ENCODE measurements around the gene DENND1A.
"Not testable (repeated sequence)": the region's sequence is repeated elsewhere in the genome, so short reads cannot be mapped to it uniquely, and the experiment has no call there.

Gene DENND1A
- total RNA-seq = 20.8 reads per million, percentile 47 among the genes with 10 or more reads in this experiment

GRCh38 chr9:123929870-123930831, at the start of gene DENND1A:
DENND1A (minus strand) TSS chr9:123930126; CDS start chr9:123929905, 221 bp downstream.
- peak; percentile 76 for DNase-seq

GRCh38 chr9:123978981-123979380, 49.1 kb upstream of the DENND1A start:
- DNase-seq = no peak

- DNase-seq = not testable (repeated sequence)
These were observed 46.7 kb upstream of the DENND1A start for GRCh38 chr9:123976579-123976978.

GRCh38 chr9:123975871-123976270, 45.9 kb upstream of the DENND1A start:
- DNase-seq = no peak

- DNase-seq = no peak
These were observed 44.5 kb upstream of the DENND1A start for GRCh38 chr9:123974471-123974870.

- no peak for DNase-seq
These were observed 43.8 kb upstream of the DENND1A start for GRCh38 chr9:123973590-123974223.

- DNase-seq = no peak
These were observed 42.7 kb upstream of the DENND1A start for GRCh38 chr9:123972618-123973017.

GRCh38 chr9:123967323-123967722, 37.4 kb upstream of the DENND1A start:
- DNase-seq = no peak

- DNase-seq = no peak
These were observed 36.1 kb upstream of the DENND1A start for GRCh38 chr9:123965801-123966686.

GRCh38 chr9:123964761-123965160, 34.8 kb upstream of the DENND1A start:
- DNase-seq = no peak

- no peak for DNase-seq
These were observed 31.0 kb upstream of the DENND1A start for GRCh38 chr9:123960965-123961364.

- DNase-seq = no peak
These were observed 30.4 kb upstream of the DENND1A start for GRCh38 chr9:123960366-123960765.

GRCh38 chr9:123959787-123960186, 29.9 kb upstream of the DENND1A start:
- DNase-seq = no peak

GRCh38 chr9:123957731-123958130, 27.8 kb upstream of the DENND1A start:
- no peak for DNase-seq

GRCh38 chr9:123957168-123957721, 27.3 kb upstream of the DENND1A start:
- no peak for DNase-seq

GRCh38 chr9:123955637-123956036, 25.7 kb upstream of the DENND1A start:
- no peak for DNase-seq

GRCh38 chr9:123954518-123955280, 24.8 kb upstream of the DENND1A start:
- no peak for DNase-seq

- DNase-seq = no peak
These were observed 22.9 kb upstream of the DENND1A start for GRCh38 chr9:123952641-123953495.

- DNase-seq = no peak
These were observed 18.4 kb upstream of the DENND1A start for GRCh38 chr9:123948286-123948685.

- DNase-seq = no peak
These were observed 17.4 kb upstream of the DENND1A start for GRCh38 chr9:123947326-123947725.
